GM13977 (cell line): ENCODE results near the gene PRPF6.

Experiments
- DNase-seq: peaks from one replicate; pipeline ENCODE4 v3.0.0; 2012; ENCODE audit warnings: low spot score
- in situ Hi-C: fragments of 300-500 bp; cut with MboI; formaldehyde crosslinking; loops from one replicate; pipeline ENCODE4 v1.12.0; 2022; ENCODE audit warnings: low sequenced_read_pairs, low pct_unique_long_range_greater_than_20kb, mixed read lengths, inconsistent platforms; ENCODE audit not compliant: unreplicated experiment
- TF ChIP-seq, protein P1 (sequence below): IDR thresholded peaks from 2 replicates; pipeline ENCODE4 v1.5.1; 2012; ENCODE audit warnings: mild to moderate bottlenecking, control low read depth; ENCODE audit not compliant: insufficient read depth; ENCODE audit errors: extremely low read depth, missing control alignments

Gene PRPF6

DNA sequence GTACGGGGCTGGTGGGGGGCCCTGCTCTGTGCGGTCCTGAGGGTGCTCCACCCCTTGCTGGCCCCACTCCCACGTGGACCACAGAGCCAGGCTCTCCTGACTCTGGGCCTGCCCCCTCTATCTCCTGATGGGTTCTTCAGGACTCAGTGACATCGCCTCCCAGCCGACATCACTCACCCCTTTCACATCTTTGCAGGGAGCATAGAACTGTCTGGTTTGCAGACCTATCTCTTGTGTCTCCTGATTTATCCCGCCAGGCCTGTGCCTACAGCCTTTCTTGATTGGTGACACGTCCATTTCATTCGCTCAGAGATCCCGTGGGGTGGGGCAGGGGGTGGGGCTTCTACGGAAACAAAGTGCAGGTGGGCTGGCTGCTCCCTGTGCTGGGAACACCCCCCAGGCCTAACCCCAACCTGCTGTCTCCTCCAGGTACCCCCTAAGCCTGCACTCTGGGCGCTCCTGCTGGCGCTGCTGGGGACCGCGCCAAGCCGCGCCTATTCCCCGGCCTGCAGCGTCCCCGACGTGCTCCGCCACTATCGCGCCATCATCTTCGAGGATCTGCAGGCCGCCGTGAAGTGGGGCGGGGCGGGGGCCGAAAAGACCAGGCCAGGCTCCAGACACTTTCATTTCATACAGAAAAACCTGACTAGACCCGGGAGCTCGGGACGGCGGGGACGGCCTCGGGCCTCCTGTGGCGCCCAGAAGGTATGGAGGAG is 56.7 kb downstream of the PRPF6 start:
- peak; percentile 82 for DNase-seq
- in situ Hi-C loops, result no loop called here
- TF ChIP-seq, protein P1, sequence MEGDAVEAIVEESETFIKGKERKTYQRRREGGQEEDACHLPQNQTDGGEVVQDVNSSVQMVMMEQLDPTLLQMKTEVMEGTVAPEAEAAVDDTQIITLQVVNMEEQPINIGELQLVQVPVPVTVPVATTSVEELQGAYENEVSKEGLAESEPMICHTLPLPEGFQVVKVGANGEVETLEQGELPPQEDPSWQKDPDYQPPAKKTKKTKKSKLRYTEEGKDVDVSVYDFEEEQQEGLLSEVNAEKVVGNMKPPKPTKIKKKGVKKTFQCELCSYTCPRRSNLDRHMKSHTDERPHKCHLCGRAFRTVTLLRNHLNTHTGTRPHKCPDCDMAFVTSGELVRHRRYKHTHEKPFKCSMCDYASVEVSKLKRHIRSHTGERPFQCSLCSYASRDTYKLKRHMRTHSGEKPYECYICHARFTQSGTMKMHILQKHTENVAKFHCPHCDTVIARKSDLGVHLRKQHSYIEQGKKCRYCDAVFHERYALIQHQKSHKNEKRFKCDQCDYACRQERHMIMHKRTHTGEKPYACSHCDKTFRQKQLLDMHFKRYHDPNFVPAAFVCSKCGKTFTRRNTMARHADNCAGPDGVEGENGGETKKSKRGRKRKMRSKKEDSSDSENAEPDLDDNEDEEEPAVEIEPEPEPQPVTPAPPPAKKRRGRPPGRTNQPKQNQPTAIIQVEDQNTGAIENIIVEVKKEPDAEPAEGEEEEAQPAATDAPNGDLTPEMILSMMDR, result peak; percentile 5

DNA sequence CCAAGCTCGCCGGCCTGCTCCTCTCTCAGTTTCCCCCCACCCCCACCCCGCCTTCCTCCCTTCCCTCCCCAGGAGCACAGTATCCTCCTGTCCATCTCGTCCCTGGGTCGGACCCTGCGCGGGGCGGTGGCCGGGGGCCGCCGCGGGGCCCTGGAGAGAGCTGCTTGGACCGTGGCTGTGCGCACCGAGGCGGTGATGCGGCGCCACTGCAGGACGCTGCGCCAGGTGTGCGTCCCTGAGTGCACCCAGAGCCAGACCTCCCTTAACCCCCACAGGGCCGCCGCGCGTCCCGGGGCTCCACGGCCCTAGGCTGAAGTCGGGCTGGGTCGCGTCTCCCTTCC is 57.3 kb downstream of the PRPF6 start:
- in situ Hi-C loops, result no loop called here
- TF ChIP-seq, protein P1, result peak; percentile 27
- no peak for DNase-seq

DNA sequence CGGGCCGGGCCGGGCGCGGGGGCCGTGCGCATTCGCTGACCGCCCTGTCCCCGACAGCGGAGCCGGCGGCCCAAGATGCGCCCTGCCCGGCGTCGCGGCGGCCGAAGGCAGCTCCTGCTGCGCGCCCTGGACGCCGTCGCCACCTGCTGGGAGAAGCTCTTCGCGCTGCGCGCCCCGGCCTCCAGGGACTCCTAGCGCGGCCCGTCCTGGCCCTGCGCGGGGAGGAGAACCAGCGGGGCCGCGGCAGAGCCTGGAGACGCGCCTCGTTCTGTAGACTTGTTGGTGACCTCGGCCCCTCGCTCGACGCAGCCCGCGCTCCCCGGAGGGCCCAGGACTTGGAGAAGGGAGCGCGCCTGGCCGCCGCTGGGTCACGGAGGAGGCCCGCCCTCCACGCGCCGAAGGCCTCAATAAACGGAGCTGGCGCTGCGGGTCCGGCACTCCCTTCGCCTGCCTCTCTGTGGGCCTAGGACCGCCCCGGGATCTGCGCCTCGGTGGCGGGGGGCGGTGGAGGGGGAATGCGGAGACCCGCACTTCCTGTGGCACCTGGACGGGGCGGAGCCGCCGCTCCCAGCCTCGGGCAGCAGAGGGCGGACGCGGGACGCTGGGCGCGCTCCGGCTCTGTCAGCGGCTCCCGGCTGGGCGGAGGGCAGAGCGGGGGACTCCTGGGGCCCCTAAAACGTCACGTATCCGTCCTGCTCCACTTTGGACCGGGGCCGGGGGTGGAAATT is 57.8 kb downstream of the PRPF6 start:
- peak; percentile 93 for DNase-seq
- TF ChIP-seq, protein P1, result peak; percentile 89
- in situ Hi-C loops, result no loop called here

DNA sequence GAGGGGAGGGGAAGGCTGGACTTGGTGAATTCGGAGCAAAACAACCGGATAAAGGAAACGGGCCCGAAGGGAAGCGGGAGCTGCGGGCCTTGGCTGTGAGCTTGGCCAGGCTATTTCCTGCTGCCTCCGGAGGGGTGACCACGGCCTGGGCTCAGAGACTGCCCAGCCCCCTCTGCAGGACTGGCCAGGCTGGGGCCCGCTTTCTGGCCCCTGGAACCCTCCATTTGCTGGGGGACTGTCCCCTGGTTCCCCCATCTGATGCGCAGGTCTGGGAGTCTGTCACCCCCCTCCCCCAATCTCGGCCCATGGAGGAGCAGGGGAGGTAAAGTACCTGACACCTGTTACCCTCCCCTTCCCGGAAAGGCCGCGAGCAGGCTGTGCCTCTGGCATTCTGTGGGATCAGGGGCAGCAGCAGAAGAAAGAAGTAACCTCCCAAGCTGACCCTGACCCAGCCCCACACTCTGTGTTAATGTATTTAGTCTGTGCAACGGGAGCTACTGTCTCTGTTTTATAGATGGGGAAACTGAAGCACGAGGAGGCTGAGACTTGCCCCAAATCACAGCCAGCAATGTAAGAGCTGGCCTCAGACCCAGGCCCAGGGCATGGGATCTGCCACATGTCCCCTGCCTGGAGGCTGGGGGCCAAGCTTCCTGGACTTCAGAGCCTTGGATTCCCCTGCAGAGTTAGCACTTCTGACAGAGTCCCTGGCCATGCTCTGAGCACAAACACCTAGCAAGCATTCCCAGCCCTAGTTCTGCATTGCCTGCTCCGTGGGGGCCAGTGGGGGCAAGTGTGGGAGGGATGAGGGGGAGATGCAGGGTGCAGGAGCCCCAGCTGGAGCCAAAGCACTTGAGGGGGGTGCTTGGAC is 58.6 kb downstream of the PRPF6 start:
- no peak for DNase-seq
- in situ Hi-C loops, result no loop called here
- TF ChIP-seq, protein P1, result no peak

DNA sequence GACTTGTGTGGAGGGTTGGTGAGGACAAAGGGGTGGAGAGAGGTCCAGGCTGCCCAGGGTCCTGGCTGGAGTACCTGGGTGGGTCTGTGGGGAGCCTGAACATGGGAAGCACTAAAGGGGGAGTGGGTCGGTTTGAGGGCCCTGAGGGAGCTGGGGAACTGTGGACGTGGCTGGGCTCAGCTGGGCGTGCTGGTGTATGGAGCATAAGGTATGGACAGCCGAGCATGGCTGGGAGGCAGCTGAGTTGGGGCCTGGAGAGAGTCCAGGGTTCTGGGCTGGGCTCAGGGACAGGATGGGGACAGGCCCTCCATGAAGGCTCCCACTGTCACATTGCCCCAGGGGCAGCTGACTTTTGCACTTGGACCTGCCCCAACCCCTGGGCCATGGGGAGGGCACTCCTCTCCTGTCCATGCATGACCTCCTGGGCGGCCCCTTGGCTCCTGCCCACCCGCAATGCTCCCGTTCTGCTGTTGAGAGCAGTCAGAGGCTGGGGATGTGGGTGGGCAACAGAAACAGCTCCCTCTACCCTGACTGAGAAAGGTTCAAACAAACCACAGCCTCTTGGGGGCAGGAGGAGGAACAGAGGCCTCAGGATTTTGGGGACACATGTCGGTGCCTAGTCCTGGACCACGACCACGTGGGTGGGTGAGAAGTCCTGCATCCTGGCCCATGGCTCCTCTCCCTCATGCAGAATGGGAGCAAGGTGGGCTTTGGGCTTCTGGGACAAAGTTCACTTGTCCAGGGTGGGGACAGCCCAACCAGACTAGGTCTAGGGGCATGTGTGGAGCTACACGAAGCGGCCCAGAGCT is 59.5 kb downstream of the PRPF6 start:
- in situ Hi-C loops, result no loop called here
- TF ChIP-seq, protein P1, result no peak
- no peak for DNase-seq

DNA sequence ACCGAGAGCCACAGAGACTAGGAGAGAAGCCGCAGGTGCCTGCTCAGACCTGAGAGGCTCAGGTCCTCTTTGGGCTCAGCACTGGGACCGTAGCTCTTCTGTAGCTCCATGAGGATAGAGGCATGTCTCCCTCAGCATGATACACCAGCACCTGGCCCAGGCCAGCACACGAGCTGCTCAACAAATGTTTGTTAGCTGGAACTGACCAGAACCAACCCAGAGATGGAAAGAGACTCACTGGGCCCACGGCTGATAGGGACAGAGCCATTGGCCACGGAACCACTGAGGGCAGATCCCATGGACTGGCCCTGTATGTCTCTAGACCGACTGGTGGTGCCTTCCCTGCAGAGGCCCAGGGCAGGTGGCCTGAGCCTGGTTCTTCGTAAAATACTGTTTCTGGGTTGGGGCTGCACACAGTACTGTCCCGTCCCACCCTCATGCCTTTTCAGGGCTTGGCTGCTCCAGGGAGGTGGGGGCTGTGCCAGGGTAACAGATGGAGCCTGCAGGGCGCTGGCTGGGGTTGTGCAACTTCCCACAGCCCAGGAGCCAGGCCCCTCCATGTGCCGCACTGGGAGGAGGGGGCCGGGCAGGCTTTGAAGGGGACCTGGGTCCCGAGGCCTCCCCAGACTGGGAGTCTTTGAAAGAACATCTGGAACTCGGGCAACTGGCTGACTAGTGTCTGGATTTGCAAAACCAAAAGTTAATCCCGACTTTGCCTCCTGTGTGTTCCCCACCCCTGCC is 60.3 kb downstream of the PRPF6 start:
- in situ Hi-C loops, result no loop called here

More for the DNA sequence above, 60.3 kb downstream of the PRPF6 start:
- TF ChIP-seq, protein P1, result no peak
- DNase-seq, result no peak
